ENCODE data around the gene SPTAN1. TPM values are rescaled to one million over a fixed set of nuclear protein-coding genes. Genes with fewer than 3 reads are reported as not detected.

Gene SPTAN1
- total RNA-seq, 1 donor from 2014 or later: 292 TPM

- H3K27me3 ChIP-seq: no peaks in the 10 kb centered on the region
- no peak overlapping the region for H3K27ac ChIP-seq
- no peak for DNase-seq (ENCODE audit: extremely low spot score in 2 of 2)
- H3K9me3 ChIP-seq: no peaks in the 10 kb centered on the region
- H3K36me3 ChIP-seq: peaks cover 6 to 92% of the 10 kb centered on the region in 2 donors
- H3K4me1 ChIP-seq: peaks cover 13% of the 10 kb centered on the region
- intact Hi-C loops (cut with DNase I): no loop called here
- H3K4me3 ChIP-seq: no peak overlapping the region
- no peak for TF ChIP-seq CTCF (IDR thresholded peaks at IDR 0.05)
- no peak for TF ChIP-seq POLR2AphosphoS5 (IDR thresholded peaks at IDR 0.05; ENCODE audit: insufficient read depth in 1 of 2, low read depth in 1 of 2)
- no peak for TF ChIP-seq POLR2A (IDR thresholded peaks at IDR 0.05)
Measured at GRCh38 chr9:128627127-128627715, 74.8 kb downstream of the SPTAN1 start.

GRCh38 chr9:128627906-128628305 is 75.5 kb downstream of the SPTAN1 start:
- peaks cover 11 to 92% of the 10 kb centered on the region in 2 donors for H3K36me3 ChIP-seq

GRCh38 chr9:128628471-128629048 is 76.2 kb downstream of the SPTAN1 start:
- H3K9me3 ChIP-seq: no peaks in the 10 kb centered on the region
- TF ChIP-seq POLR2A (IDR thresholded peaks at IDR 0.05) (no peak), POLR2AphosphoS5 (IDR thresholded peaks at IDR 0.05; ENCODE audit: insufficient read depth in 1 of 2, low read depth in 1 of 2) (no peak), CTCF (IDR thresholded peaks at IDR 0.05) (no peak)
- H3K36me3 ChIP-seq: peaks cover 11 to 92% of the 10 kb centered on the region in 2 donors
- peaks cover 13% of the 10 kb centered on the region for H3K4me1 ChIP-seq
- H3K27ac ChIP-seq: peak overlapping the region; percentile 66
- no peaks in the 10 kb centered on the region for H3K27me3 ChIP-seq
- DNase-seq (ENCODE audit: extremely low spot score in 2 of 2): no peak
- H3K4me3 ChIP-seq: no peak overlapping the region
- intact Hi-C loops (cut with DNase I): no loop called here

More at GRCh38 chr9:128627906-128628305, 75.5 kb downstream of the SPTAN1 start:
- no peak for TF ChIP-seq POLR2AphosphoS5 (IDR thresholded peaks at IDR 0.05; ENCODE audit: insufficient read depth in 1 of 2, low read depth in 1 of 2)
- no peak for TF ChIP-seq CTCF (IDR thresholded peaks at IDR 0.05)
- no peak for TF ChIP-seq POLR2A (IDR thresholded peaks at IDR 0.05)
- no peak for DNase-seq (ENCODE audit: extremely low spot score in 2 of 2)
- no peak overlapping the region for H3K4me3 ChIP-seq
- peak overlapping the region; percentile 66 for H3K27ac ChIP-seq
- H3K27me3 ChIP-seq: no peaks in the 10 kb centered on the region
- intact Hi-C loops (cut with DNase I): no loop called here
- peaks cover 13% of the 10 kb centered on the region for H3K4me1 ChIP-seq
- H3K9me3 ChIP-seq: no peaks in the 10 kb centered on the region

- no peak overlapping the region for H3K4me3 ChIP-seq
- H3K4me1 ChIP-seq: peaks cover 13% of the 10 kb centered on the region
- DNase-seq (ENCODE audit: extremely low spot score in 2 of 2): no peak
- no peak for TF ChIP-seq CTCF (IDR thresholded peaks at IDR 0.05)
- TF ChIP-seq POLR2A (IDR thresholded peaks at IDR 0.05): no peak
- no peak overlapping the region for H3K27ac ChIP-seq
- H3K27me3 ChIP-seq: no peaks in the 10 kb centered on the region
- H3K9me3 ChIP-seq: no peaks in the 10 kb centered on the region
- H3K36me3 ChIP-seq: peaks cover 12 to 92% of the 10 kb centered on the region in 2 donors
- intact Hi-C loops (cut with DNase I): no loop called here
Measured at GRCh38 chr9:128629136-128629535, 76.7 kb downstream of the SPTAN1 start.

GRCh38 chr9:128629852-128630545 is 77.6 kb downstream of the SPTAN1 start:
- peaks cover 20% of the 10 kb centered on the region for H3K4me1 ChIP-seq
- TF ChIP-seq POLR2A (IDR thresholded peaks at IDR 0.05): no peak
- TF ChIP-seq CTCF (IDR thresholded peaks at IDR 0.05): no peak
- TF ChIP-seq POLR2AphosphoS5 (IDR thresholded peaks at IDR 0.05; ENCODE audit: insufficient read depth in 1 of 2, low read depth in 1 of 2): no peak
- H3K36me3 ChIP-seq: peaks cover 12 to 84% of the 10 kb centered on the region in 2 donors
- no peak overlapping the region for H3K4me3 ChIP-seq
- intact Hi-C loops (cut with DNase I): loop anchor here (10.0 kb wide), 1 partner anchor 65 kb away; no protein-coding TSS in a partner anchor
- no peaks in the 10 kb centered on the region for H3K9me3 ChIP-seq
- no peak overlapping the region for H3K27ac ChIP-seq
- DNase-seq (ENCODE audit: extremely low spot score in 2 of 2): no peak
- no peaks in the 10 kb centered on the region for H3K27me3 ChIP-seq
